Colon (tissue), 2 donors: ENCODE measurements around the gene ARHGAP22.

ENCODE experiments used
- FAIRE-seq: peaks from 2 replicates; lab custom pipeline; 2012; peaks lifted over from hg19 to GRCh38; lab: Jason Lieb, UNC
- donor health status: control.
- donor health status: control.

The ARHGAP22 gene

GRCh38 chr10:48463318-48464003, 141.4 kb downstream of the ARHGAP22 start:
- no peak for FAIRE-seq

DNA sequence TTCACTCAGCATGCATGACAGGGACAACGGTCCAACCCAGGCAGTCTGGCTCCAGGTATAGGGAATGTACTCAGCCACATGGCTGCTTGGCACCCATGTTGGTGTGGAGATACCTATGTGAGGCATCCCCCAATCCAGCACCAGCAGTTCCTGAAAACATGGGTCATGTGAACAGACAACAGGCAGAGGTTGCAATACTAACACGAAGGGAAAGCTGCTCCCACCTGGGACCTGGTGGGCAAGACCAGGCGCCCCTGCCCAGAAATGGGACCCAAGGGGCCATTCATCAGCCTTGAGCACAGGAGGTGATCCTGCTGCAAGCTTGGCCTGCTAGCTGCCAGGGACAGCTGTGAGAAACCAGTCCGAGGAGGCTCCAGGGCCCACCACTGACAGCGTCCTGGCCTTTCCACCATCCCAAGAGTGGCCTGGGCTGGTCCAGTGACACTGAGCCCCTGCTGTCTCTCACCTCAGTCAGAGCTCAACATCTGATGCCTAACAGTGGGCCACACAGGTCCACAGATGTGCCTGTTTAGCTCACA, 142.3 kb downstream of the ARHGAP22 start:
- no peak for FAIRE-seq

GRCh38 chr10:48461623-48462481, 143.0 kb downstream of the ARHGAP22 start:
- FAIRE-seq = no peak

GRCh38 chr10:48460182-48460581, 144.7 kb downstream of the ARHGAP22 start:
- FAIRE-seq = no peak

DNA sequence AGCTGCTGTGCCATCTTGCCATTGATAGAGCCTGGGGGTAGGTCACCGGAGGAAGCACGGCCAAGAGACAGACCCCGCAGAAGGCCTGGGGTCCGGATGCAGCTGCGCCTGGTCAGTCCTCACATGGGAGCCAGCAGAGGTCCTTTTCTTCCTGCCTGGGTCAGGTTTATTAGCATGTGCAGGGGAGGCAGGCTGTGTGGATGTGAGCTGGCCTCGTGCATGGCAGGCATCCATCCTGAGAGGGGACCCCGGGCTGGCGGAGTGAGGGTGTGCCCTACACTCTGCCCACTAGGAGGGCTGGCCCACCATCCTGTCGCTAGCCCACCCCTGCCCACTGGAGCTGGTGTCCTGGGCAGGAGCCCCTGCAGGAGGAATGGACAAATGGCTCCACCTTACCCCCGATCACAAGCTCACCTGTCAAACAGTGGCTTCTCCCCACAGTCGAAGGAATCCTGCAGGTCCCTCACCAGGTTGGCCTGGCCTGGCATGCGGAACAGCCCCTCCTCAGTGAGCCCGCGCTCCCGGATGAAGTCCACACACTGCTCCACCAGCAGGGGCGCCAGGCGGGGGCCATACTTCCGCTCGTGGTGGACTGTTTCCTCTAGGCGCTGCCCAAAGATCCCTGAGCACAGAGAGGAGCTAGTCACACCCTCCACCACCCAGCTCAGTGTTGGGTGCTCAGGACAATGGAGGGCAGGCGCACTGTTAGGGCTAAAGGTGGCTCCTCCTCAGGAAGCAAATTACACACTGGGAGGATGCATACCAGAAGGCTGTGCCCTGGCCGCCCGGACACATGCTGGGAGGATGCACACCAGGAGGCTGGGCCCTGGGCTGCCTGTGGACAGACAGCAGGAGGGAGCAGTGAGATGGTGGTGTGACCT, 145.4 kb downstream of the ARHGAP22 start:
- FAIRE-seq = no peak

DNA sequence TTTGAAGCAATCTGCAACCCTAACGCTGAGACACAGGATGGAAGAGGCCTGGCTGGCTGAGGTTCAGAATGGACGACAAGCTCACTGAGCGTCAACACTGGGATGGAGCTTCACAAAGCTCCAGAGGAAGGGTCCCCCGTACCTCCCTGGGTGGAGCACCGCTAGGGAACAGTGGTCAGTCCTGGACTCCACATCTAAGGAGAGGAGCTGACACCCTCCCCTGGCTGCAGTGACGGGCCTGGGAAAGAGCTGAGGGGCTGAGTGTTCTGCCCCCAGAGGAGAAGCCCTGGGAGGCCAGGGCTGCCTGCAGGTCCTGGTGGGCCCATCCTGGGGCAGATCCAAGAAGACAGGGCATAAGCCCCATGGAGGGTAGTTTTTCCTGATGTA, 146.2 kb downstream of the ARHGAP22 start:
- no peak for FAIRE-seq

GRCh38 chr10:48457949-48458661, 146.8 kb downstream of the ARHGAP22 start:
- no peak for FAIRE-seq

- FAIRE-seq = no peak
Measured at GRCh38 chr10:48456808-48457761, 147.8 kb downstream of the ARHGAP22 start.

GRCh38 chr10:48456361-48456804, 148.5 kb downstream of the ARHGAP22 start:
- FAIRE-seq = no peak

DNA sequence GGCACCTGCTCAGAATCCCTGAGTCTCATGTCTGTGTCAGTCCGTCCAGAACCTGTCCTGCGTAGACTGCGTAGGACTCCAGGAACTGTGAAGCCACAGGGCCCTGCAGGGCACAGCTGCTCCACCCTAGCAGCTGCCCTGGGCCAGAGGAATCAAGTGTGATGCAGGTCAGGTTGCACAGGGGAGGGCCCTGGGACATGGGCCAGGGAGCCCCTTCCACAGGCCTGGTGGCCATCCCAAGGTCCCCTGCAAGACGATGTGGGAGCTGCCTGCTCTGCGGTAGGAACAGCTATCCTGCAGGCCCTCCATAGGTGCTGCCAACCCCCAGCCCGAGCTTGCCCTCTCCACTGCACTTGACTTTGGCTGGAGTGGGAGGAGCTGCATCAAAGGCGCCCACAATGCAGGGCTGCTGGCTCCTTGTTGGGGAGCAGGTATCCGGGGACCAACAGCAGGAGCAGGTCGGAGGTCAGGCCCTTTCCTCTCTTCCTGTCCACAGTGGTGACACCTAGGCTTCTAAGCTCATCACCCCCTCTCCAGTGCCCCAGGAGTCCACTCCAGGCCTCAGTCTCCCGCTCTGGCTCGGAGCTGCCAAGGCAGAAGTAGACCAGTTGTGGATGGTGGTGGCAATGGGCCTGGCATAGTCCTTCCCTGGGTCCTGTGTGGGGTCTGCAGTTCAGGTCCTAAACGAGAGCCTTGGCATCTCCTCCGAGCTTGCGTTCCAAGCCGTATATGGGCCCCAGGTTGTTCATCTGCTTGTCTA, 149.3 kb downstream of the ARHGAP22 start:
- FAIRE-seq = no peak

GRCh38 chr10:48455055-48455391, 149.8 kb downstream of the ARHGAP22 start:
- no peak for FAIRE-seq

- no peak for FAIRE-seq
Measured at GRCh38 chr10:48454302-48455054, 150.4 kb downstream of the ARHGAP22 start.

DNA sequence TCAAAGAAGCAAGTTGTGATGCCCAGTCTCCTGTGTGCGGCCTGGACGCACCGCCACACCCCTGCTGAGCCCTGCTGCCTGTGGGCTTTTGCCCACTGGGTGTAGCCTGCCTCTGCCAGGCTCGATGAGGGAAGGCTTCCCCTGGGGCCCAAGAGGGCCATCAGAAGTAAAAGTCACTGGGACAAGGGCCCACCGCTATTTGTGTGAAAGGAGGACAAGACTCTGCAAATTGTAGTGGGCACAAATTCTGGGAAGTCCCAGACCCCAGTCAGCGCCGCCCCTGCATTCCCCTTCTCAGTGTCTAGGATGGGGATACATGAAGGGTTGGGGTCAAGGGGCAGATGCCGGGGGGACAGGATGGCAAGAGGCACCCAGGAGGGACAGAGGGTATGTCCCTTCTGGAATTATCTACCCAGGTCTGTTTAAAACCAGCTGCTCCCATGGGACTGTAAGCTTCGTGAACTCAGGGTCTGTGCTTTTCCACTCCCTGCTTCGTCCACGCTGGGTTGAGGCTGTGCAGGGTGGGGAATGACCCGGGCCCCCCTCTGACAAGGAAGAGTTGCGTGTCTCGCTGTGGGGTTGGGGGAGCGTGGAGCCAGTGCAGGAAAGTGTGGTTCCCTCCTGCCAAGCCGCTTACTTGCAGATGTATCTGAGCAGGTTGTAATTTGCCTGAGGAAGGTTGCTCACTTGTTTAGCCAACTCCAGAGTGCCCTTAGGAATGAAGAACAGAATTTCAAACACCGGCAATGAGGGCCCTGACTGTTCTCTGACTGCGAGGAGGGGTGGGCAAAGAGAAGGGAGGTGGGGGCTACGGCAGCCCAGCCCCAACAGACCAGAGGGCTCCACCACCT, 151.2 kb downstream of the ARHGAP22 start:
- FAIRE-seq = no peak

DNA sequence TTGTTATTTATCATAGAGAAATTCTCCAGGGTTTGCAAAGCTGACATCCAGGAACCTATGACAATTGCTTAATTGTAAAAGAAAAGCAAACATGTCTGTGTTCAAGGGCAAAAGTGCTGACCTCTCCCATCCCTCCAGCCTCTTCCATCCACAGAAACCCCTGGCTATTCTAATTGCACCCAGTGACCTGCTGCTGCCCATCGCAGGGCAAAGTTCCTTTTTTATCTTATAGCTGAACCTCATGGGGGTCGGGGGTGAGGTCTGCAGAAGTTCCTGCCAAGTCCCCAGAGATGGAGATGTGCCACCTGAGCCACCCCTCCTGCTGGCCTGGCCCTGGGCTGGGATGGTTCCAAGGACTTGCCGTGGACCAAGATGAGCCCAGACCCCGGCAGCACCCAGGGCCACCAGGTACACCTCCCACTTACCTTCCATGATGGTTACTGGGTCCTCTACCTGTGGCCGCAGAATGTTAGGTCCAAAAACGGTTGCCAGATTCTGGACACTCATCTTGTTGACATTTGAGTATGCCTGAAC, 151.9 kb downstream of the ARHGAP22 start:
- FAIRE-seq = no peak

- FAIRE-seq = no peak
Measured at GRCh38 chr10:48451969-48452878, 152.6 kb downstream of the ARHGAP22 start.

DNA sequence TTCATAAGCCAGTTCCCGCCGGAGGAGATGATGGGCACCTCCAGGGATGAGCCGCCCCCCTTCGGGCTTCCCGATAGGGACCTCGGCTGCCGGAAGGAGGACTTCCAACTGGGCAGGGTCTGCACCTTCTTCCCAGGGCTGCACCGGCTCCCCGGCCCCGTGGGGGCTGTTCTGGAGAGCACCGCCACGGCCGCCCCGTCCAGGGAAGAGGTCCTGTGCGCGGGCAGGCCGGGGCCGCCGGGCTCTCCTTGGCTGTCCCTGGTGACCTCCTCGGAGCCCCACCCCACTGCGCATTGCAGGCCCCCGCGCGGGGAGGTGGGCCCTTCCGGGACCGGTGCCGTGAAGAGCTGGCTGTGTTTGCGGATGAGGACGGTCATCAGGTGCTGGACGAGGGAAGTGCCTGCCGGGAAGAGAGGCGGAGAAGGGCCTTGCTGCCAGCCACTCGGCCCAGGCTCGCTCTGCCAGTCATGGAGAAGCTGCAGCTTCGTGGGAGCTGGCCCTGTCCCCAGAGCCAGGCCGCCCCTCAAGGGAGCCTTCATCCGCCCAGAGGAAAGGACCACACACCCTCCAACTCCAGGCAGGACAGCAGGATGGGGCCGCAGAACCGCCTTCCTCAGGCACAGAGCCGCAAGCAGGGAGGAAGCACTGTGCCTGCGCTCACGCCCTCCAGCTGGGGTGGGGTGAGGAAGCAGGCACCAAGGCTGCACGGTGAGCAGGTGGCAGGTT, 154.0 kb downstream of the ARHGAP22 start:
- no peak for FAIRE-seq
